ENCODE measurements around the gene SRP54. TPM values are rescaled to one million over a fixed set of nuclear protein-coding genes. Genes with fewer than 3 reads are reported as not detected.

Gene SRP54
- total RNA-seq, 3 donors from 2014 or later = 35.5 to 68.1 (median 62.6) TPM

DNA sequence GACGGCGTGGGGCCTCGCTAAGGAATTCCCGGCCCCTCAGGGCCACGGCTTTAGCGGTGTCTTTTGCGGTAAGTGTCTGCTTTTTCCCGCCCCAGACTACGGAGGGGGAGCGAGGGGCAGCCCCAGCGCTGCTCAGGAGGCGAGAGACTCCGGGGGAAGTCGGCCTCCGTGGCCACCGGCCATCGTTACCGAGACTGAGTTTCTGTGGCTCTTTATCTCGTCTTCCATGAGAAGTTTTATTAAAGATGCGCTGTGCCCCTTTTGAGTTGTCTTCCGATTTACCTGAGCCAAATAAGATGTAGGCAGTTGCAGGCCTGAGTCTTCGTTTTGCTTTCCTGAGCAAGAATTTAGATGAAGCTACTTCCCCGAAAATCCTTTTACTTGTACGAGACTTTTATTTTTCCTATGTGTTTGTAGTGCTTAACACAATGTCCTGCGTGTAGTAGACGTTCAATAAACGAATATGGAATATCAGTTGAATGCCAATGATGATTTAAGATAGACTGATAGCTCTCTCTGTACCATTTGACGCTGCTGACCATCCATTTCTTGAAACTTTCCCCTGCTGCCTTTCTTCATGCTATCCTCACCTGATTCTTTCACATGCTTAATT is 462 bp downstream of the SRP54 start:
- intact Hi-C loops (cut with DNase I; ENCODE audit: low total_unique reads) = no loop called here

GRCh38 chr14:34983786-34984185 is 994 bp downstream of the SRP54 start:
- H3K36me3 ChIP-seq = no peaks in the 10 kb centered on the region
- no peak for DNase-seq (ENCODE audit: low spot score in 2 of 2)
- H3K27me3 ChIP-seq = no peaks in the 10 kb centered on the region
- peak overlapping the region; percentile 92 to 95 for H3K27ac ChIP-seq
- H3K4me3 ChIP-seq = peak overlapping the region; percentile 64 to 85 (median 80)
- intact Hi-C loops (cut with DNase I; ENCODE audit: low total_unique reads) = no loop called here
- H3K4me1 ChIP-seq = peaks cover 0 to 15% of the 10 kb centered on the region in 2 donors
- H3K9me3 ChIP-seq = no peaks in the 10 kb centered on the region
- TF ChIP-seq POLR2AphosphoS5 (IDR thresholded peaks at IDR 0.05) (no peak), POLR2A (IDR thresholded peaks at IDR 0.05) (no peak), CTCF (IDR thresholded peaks at IDR 0.05) (no peak)

More for the DNA sequence above, 462 bp downstream of the SRP54 start:
- no peak for TF ChIP-seq CTCF (IDR thresholded peaks at IDR 0.05)
- no peak for TF ChIP-seq POLR2A (IDR thresholded peaks at IDR 0.05)
- TF ChIP-seq POLR2AphosphoS5 (IDR thresholded peaks at IDR 0.05) = no peak
- Histone ChIP-seq H3K9me3 (no peaks in the 10 kb centered on the region), H3K27ac (peak overlapping the region; percentile 92 to 95), H3K36me3 (no peaks in the 10 kb centered on the region), H3K4me3 (peak overlapping the region; percentile 64 to 85 (median 80)), H3K4me1 (peaks cover 0 to 15% of the 10 kb centered on the region in 2 donors), H3K27me3 (no peaks in the 10 kb centered on the region)
- no peak for DNase-seq (ENCODE audit: low spot score in 2 of 2)

DNA sequence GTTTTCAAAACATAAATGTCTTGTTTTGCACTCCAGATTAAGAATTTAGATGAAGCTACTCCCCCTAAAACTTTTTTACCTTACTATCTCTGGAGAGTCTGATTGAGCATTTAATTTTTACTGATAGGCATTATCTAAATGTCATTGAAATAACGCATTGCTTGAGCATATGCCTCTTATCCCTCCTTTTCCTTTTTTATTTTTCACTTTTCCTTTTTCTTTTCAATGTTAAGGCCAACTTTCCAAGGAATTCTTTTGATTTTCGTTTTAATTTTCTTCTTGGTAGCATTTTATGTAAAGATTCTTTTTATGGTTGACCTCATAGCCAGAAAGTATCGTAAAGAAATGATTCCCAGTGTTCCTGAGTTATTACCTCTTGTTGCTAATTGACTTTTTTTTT is 2.9 kb downstream of the SRP54 start:
- H3K9me3 ChIP-seq = no peaks in the 10 kb centered on the region
- no peak for DNase-seq (ENCODE audit: low spot score in 2 of 2)
- no peaks in the 10 kb centered on the region for H3K27me3 ChIP-seq
- no peaks in the 10 kb centered on the region for H3K36me3 ChIP-seq
- TF ChIP-seq POLR2AphosphoS5 (IDR thresholded peaks at IDR 0.05) (no peak), CTCF (IDR thresholded peaks at IDR 0.05) (no peak), POLR2A (IDR thresholded peaks at IDR 0.05) (no peak)
- H3K4me1 ChIP-seq = peaks cover 0 to 15% of the 10 kb centered on the region in 2 donors
- intact Hi-C loops (cut with DNase I; ENCODE audit: low total_unique reads) = no loop called here
- H3K4me3 ChIP-seq = no peak overlapping the region
- H3K27ac ChIP-seq = no peak overlapping the region

- Histone ChIP-seq H3K4me1 (peaks cover 0 to 15% of the 10 kb centered on the region in 2 donors), H3K27ac (no peak overlapping the region), H3K36me3 (no peaks in the 10 kb centered on the region), H3K27me3 (no peaks in the 10 kb centered on the region), H3K9me3 (no peaks in the 10 kb centered on the region), H3K4me3 (no peak overlapping the region)
- TF ChIP-seq CTCF (IDR thresholded peaks at IDR 0.05) (no peak), POLR2A (IDR thresholded peaks at IDR 0.05) (no peak), POLR2AphosphoS5 (IDR thresholded peaks at IDR 0.05) (no peak)
- no peak for DNase-seq (ENCODE audit: low spot score in 2 of 2)
- intact Hi-C loops (cut with DNase I; ENCODE audit: low total_unique reads) = no loop called here
Observed at GRCh38 chr14:34987180-34987579, 4.4 kb downstream of the SRP54 start.

DNA sequence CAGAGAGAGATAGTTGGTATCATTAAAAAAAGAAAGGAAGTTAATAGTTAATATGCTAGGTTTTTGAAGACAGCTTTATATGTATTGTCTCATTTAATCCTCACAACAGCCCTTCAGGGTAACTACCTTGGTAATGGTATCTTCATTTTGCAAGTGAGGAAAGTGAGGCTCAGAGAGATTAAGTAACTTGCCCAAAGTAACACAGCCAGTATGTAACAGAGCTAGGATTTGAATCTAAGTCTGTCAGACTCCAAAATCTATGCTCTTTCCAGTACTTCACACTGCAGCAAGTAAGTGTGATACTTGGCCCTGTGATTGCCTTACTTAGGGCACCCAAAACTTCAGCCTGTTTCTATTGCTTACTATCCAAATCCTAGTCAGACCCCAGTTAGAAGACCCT is 7.0 kb downstream of the SRP54 start:
- no peaks in the 10 kb centered on the region for H3K27me3 ChIP-seq
- no peak overlapping the region for H3K27ac ChIP-seq
- H3K36me3 ChIP-seq = no peaks in the 10 kb centered on the region
- intact Hi-C loops (cut with DNase I; ENCODE audit: low total_unique reads) = no loop called here
- H3K4me3 ChIP-seq = no peak overlapping the region
- TF ChIP-seq CTCF (IDR thresholded peaks at IDR 0.05) (no peak), POLR2AphosphoS5 (IDR thresholded peaks at IDR 0.05) (no peak), POLR2A (IDR thresholded peaks at IDR 0.05) (no peak)
- DNase-seq (ENCODE audit: low spot score in 2 of 2) = no peak
- H3K9me3 ChIP-seq = no peaks in the 10 kb centered on the region
- peaks cover 0 to 5% of the 10 kb centered on the region in 2 donors for H3K4me1 ChIP-seq
